Endometrium (tissue), 2 donors: ENCODE measurements around the gene DEAF1.

Experiments used
- FAIRE-seq: peaks from 2 replicates; lab custom pipeline; 2012; peaks lifted over from hg19 to GRCh38; lab: Jason Lieb, UNC
- donor health status: control.
- donor health status: control.

DEAF1 gene

DNA sequence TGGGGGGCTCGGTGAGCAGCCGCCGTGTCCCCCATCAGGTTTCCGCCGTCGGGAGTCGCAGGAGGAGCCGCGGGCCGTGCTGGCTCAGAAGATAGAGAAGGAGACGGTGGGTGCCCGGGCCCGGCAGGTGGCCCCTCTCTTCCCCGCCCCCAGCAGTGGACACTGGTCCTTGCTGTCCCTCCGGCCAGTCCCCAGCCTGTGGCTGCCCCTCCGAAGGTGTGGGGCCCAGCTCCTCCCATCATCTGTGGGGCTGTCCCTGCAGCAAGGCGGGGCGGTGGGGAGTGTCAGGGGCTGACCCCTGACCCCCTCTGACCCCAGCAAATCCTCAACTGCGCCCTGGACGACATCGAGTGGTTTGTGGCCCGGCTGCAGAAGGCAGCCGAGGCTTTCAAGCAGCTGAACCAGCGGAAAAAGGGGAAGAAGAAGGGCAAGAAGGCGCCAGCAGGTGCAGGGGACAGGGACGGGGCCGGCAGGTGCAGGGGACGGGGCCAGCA is 26.3 kb upstream of the DEAF1 start:
- no peak for FAIRE-seq

DNA sequence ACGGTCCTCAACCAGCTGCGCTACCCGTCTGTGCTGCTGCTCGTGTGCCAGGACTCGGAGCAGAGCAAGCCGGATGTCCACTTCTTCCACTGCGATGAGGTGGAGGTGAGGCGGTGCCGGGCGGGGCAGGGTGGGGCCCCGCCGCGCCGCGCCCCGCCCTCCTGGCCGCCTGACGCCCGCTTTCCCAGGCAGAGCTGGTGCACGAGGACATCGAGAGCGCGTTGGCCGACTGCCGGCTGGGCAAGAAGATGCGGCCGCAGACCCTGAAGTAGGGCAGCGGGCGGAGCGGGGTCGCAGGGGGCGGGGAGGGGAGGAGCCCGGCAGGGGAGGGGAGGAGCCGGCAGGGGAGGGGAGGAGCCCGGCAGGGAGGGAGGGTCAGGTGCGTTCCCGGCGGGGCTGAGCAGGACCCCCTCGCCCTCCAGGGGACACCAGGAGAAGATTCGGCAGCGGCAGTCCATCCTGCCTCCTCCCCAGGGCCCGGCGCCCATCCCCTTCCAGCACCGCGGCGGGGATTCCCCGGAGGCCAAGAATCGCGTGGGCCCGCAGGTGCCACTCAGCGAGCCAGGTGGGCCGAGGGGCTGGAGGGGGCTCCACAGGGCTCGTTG is 25.7 kb upstream of the DEAF1 start:
- no peak for FAIRE-seq

DNA sequence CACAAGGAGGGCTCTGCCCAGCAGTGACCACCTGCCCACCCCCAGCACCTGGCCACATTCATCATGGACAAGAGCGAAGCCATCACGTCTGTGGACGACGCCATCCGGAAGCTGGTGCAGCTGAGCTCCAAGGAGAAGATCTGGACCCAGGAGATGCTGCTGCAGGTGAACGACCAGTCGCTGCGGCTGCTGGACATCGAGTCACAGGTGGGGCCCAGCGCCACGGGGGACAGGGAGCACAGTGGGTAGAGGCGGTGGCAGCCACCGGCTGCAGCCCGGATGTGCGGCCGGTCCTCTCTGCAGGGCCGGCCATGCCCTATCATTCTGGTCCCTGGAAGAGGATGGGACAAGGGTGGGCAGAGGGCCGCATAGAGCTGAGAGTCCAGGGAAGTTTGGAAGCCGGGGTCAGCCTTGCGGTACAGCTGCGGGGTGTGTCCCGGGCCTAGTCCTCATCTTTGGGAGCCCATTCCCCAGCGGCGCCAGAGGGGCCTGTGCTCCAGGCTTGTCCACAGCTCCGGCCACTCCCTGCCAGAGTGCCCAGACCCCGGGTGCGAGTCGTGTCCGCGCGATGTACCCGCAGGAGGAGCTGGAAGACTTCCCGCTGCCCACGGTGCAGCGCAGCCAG is 25.1 kb upstream of the DEAF1 start:
- FAIRE-seq = no peak

DNA sequence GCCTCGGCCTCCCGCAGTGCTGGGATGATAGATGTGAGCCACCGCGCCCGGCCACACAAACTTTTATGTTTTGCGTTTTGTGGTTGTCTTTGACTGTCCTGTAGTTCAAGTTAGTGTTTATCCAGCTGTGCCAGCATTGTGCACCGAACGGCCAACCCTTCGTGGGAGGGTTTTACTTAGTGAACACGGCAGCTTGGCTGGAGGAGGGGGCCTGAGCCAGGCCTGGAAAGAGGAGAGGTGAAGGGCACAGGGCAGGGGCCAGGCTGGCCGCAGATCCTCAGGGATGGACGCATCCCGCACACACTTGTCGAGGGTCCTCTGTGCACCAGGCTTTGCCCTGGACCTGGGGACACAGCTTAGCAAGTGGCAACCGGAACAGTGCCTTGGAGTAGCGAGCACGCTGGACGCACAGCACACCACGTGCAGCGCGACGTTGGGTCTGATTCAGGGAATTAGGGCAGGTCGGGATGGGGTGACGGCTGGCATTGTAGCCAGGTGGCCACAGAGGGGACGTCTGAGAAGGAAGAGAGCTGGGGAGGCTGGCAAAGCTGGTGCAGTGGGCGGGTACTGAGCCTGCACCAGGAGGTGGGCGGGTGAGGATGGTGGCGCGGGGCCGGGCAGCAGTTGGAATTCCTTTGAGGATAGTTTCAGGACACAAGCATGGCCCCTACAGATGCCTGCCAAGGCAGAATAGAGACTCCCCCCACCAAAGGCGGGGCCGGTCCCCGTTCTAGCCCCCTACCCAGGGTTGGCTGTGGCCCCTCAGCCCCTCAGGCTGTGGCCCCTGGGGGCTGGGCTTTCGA is 24.4 kb upstream of the DEAF1 start:
- no peak for FAIRE-seq

DNA sequence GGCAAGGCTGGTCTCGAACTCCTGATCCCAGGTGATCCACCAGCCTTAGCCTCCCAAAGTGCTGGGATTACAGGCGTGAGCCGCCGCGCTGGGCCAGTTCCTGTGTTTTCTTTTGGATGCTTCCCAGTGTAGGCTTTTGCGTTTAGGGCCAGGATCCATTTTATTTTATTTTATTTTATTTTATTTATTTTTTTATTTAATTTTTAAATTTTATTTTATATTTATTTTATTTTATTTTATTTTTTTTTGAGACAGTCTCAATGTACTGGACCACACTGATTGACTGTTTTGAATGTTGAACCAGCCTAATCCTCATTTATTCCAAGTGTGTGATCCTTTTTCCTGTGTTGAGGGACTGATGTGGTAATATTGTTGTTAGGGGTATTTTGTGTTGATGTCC is 19.4 kb upstream of the DEAF1 start:
- FAIRE-seq = no peak

DNA sequence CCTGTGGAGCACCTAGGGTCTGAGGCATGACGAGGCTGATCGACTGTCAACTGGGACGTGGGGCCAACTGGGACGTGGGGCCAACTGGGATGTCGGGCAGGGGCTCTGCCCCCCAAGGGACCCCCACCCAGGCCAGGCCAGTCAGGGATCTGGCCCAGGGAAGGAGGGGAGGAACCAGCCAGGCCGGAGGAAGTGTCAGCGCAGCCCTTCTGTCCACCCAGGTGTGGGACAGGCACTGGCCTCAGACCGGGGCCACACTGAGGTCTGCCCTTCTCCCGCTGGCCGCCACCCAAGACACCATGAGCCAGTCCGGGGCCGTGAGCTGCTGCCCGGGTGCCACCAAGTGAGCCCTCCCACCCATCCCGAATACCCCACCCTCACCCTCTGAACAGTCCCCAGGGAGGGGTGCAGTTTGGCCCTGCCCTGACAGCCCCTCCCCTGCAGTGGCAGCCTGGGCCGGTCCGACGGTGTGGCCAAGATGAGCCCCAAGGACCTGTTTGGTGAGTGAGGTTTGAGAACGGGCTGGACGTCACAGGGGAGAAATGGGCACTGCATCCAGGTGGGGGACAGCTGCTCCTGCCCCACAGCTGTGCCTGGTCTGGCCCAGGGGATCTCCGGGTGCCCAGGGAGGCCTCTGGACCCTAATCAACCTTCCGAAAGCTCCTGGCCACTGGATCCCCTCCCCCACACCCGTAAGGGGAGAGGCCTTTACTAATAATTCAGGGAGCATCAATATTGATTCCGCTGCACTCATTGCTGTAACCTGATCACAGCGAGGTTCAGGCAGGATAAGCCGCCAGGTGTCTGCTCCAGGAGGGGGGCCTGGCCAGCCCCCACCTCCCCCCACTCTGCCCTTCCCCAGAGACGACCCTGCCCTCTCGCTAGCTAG is 14.3 kb upstream of the DEAF1 start:
- FAIRE-seq = no peak

DNA sequence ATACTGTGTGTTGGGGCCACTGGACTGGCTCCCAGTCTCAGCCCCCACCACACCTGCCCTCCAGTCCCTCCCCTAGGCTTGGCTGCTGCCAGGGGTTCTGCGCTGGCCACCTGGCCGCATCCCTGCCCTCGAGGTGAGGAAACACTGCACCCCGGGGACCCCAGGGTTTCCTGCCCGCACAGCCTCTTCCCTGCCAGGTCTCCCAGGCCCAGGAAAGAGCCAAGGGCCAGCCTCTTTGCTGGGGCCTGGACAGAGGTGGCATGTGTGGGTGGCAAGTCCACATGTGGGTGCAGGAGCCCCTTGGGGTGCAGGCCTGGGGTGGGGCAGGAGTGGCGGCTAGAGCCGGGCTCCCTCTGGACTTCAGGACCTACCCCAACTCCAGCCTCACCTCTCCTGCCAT is 13.5 kb upstream of the DEAF1 start:
- FAIRE-seq = no peak

DNA sequence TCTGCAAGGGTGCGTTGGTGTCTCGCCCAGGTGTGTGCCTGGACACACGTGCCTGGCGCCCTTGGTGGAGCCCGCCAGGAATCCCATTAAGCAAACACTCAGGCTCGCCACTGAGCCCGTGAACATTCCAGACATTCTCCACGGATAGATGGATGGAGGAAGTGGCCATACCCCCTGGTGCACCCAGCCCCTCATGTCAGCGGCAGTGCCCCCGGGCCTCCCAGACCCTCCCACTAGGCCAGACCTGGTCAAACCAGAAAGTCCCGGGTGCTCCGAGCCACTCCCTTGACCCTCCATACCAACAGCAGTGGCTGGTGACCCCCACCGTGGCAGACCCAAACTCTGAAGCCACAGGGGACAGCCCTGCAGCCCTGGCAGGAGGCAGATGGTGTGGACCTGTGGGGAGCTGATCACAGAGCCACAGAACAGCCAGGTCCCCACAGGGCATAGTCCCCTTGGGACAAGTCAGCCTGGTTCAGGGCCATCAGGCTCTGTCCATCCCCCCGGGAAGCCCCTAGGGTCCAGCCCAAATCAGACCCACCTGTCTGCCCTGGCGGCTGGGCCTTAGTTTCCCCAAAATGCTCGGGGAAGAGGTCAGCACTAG is 12.9 kb upstream of the DEAF1 start:
- no peak for FAIRE-seq

DNA sequence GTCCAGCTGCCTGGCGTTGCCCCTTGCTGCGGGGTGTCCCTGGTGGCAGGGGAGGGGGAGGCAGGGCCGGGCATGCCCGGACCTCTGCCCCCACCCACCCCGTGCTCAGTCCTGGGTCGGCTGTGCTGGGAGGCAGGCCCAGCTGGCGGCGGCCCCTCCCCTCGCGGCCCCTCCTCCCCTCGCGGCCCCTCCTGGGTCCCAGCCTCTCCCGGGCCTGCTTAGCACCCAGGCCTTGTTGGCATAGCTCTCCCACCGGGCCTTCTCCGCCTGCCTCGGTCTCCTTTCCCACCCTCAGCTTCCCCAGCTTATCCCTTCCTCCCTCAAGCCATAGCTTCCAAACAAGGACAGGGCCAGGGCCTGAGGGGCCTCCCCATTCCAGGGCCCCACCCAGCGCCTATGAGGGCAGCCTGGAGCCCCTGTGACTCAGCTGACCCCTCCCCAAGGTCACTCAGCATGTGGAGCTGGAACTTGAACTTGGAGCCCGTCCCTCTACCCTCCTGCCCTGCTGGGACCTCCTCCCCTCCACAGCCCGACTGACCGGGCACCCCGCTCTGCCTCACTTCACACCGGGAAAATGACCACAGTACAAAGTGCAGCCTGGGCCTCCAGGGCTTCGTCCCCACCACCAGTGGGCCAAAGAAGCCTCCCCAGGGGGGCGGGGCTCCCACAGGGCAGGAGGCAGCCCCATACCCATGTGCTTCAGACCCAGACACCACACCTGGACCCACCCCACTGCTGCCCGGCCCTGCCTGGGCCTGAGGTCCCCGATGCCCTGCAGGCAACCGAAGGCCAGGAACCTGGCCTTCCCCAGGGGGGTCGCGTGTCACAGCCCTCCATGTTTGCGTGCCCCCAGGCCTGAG is 12.2 kb upstream of the DEAF1 start:
- FAIRE-seq = no peak

DNA sequence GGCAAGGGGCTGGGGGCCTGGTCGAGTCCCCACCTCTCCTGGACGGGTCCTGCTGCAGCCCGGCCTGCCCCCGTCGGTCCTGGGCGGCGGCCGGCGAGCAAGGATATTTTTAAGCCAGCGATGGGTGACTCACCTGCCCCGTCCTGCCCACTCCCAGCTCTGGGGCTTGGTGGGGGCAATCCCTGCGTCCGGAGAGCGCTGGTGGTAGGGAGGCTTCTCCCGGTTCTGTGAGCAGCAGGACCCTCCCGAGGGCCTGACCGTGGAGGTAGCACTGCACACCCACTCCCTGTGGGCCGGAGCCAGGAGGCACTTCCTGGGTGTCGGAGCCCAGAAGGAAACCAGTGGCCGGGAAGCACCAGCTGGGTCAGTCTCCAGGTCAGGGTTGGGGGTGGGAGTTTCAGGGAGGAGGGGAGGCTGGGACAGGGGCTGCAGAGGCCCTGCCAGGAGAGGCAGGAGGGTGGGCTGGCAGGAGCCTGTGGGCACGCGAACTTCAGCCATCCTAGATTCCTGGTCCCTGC is 11.5 kb upstream of the DEAF1 start:
- FAIRE-seq = no peak

DNA sequence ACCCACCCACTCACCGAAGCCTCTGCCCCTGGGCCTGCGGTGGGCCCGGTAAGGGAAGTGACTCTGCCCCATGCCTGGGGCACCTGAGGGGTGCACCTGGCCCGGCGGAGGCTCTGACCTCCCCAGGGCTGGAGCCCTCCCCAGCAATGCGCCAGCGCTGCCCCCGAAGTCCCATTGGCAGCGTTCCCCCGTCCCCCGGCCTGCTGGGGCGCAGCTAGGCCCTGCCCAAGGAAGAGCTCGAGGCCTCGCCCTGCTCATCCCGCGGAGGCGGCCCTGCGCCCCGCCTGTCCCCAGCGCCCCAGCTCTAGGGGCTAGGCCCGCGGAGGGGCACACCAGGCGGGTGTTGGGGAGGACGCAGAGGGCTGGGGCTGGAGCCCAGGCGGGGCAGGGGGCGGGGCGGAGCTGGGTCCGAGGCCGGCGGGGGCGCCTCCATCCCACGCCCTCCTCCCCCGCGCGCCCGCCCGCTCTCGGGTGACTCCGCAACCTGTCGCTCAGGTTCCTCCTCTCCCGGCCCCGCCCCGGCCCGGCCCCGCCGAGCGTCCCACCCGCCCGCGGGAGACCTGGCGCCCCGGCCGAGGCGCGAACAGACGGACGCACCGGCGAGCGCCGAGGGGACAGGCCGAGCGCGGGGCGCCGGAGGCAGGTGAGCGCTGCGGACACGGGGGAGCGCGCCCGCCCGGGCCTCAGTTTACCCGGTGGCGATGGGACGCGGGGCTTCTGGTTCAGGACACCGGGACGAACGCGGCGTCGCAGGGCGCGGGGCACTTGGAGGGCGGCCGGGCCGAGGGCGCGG is 10.8 kb upstream of the DEAF1 start, which contains the start of gene EPS8L2:
EPS8L2 (plus strand) TSS at position 586 of the 793 bp plus-strand sequence. CDS start 3,177 bp downstream, outside the sequence.
- FAIRE-seq = no peak

DNA sequence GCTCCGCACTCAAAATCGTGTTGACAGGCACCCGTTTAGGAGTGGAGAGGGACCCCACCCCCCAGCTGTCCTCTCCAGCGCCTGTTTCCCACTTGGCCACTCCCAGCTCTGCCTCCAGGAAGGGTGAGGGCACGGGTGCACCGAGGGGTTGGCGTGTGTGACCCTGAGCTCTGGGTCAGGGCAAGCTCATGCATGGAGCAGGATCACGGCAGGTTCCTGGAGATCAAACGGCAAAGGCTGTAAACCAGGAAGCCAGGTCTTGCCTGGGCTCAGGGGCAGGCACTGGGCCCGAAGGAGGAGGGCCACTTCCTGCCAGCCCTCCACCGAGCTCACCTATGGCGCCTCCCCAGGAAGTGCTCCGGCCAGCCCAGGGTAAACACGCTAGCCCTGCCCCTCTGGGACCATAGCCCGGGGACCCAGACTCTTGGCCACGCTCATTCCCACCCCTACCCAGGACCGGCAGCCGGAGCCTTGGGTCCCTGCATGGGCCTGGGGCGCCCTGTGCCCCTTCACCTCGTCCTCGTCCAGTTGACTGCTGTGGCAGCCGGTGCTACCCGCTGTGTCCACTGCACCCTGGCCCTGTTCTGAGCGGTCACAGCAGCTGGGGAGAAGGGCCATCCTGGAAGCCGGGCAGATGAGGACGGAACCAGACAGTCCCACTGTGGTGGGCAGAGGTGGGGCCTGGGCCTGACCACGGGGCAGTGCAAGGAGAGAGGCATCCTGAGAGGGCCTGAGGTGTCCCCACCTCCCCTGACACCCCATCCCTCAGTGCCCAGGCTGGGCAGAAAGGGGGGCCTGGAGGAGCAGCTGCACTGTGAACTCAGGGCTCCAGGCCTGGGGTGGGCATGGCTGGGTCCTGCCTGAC is 10.0 kb upstream of the DEAF1 start:
- FAIRE-seq = no peak

DNA sequence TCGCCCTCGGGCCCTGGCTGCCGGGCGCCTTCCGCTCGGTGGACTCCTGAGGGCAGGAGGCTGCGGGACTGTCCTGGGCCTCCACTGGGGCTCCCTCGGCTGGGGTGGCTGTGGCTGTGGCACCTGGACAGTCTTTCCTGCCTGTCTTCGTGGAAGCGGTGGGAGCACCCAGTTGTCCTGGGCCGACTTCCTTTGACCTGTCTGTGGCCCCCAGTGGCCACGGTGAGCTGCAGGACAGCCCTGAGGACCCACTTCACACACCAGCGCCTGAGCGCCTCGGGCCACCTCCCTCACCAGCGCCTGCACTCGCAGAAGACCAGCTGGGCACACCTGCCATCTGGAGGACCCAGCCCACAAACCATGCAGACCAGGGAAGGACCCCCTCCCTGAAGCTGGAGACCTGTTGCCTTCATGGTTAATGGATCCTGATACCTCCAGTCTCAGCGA is 9.2 kb upstream of the DEAF1 start:
- FAIRE-seq = no peak

DNA sequence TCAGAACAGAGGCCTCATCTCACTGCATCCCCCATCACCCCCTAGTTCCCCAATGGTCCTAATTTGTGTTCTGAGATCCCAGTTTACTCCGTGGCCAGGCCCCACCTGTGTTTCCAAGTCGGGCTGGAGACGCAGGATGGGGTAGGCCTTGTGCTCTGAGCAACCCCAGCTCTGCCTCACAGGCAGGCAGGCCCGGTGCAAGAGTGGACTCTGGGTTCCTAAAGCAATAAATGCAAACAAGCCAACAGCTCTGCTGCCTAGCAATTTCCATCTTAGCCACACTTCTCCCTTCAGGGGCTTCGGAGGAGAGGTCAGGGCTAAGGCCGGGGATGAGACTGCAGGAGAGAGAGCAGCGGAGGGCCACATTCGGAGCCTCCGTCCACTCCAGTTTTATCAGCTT is 8.5 kb upstream of the DEAF1 start:
- no peak for FAIRE-seq

DNA sequence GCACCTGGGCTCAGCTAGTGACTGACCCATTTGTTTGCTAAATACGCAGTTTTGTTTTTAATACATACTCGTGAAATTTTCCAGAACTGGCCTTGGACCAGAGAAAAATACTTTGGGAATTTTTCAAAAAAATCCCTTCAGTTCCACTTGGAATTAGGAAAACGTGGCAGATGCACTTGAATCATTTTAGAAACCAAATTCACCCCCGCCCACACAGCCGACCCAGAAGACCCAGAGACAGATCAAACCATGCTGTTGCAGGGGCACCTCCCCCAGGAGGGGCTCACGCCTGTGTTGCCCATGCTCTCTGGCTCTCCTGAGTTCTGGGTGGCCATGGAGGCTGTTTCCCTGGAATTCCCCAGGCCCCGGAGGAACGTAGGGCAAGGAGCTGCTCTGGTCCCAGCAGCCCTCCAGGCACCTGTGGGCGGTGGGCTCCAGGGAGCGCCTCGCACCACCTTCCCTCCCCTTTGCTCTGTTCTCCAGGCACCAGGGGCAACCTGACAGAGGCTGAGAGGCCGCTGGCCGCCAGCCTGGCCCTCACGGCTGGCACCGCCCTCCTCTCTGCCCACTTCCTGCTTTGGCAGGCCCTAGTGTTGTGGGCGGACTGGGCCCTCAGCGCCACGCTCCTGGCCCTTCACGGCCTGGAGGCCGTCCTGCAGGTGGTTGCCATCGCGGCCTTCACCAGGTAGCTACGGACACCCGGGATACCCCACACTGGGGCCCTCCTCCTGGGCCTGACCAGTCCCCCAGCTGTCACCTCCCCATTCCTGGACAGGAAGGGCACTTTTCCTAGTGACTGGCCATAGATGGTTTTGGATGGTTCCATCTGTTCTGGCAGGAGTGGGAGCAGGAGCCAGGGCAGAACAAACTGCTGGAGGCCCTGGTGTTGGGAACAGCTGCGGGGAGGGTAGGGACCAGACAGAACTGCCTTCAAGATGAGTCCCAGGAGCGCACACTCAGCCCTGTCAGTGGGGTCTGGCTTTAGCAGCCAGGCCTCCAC is 7.7 kb upstream of the DEAF1 start:
- no peak for FAIRE-seq

DNA sequence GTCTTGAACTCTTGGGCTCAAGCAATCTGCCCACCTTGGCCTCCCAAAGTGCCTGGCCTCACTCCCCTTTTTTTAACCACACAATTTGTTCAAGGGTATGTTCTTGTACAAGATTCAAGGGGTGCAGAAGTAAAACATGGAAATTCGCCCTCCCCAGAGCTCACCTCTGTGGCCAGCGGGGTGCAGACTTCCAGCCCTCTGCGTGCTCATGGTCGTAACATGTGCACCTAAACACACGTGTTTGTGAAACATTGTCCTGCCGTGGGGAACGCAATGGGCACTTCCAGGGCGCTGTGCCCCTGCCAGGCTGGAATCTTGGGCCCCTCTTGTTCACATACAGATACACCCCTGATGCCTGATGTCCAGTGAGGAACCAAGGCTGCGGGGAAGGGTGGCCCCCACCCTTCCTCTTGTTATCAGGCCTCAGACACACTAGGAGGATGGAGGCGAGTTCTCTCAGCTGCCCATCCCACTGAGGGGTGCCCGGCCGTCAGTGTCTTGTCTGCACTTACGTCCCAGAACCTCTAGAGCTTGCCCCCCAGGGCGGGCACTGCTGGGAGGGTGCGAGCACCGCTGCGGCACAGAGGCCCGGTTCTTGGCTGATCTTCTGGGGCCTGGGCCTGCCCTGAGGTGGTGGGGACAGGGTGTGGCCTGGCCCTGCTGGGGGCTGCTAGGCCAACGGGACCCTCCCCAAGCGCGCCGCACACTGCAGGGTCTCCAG is 6.9 kb upstream of the DEAF1 start:
- no peak for FAIRE-seq

DNA sequence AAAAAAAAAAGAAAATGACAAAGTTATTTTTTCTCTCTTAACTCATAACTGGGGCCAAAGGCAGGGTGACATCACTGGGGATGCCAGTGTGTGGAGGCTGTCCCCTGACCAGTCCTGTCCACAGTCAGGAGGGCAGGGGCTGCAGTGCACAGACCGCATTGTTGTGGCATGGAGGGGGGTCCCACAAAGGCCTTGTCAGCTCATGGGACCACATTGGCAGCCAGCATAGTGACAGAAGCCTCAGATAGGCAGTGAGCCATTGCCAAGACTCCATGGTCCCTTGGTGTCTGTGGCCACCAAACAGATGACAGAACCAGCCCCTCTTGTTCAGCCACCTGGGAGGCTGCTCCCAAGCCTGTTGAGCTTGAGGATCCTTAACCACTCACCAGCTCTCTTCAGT is 4.7 kb upstream of the DEAF1 start:
- FAIRE-seq = no peak
